Measurements from ENCODE around the gene ZYG11A. TPM values are rescaled to one million over a fixed set of nuclear protein-coding genes. Genes with fewer than 3 reads are reported as not detected.

Gene ZYG11A
- total RNA-seq, 3 donors from 2014 or later: 1.2 to 2.0 TPM; not detected in 1

DNA sequence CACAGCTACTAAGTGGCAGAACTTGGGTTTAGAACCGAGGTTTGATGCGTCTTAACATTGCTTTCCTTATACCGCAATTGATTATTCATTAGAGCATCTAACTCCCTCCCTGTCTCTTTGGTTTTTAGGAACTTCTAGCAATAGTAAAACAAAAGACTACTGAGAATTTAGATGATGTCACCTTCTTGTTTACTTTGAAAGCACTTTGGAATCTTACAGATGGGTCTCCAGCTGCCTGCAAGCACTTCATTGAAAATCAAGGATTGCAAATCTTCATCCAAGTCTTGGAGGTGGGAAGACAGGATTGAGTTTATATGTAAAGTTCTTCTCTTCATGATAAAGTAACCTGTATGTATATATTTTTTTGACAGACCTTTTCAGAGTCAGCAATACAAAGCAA is 35.0 kb downstream of the ZYG11A start:
- no peak for DNase-seq (ENCODE audit: low spot score in 2 of 2)
- no peak overlapping the region for H3K4me3 ChIP-seq
- no peaks in the 10 kb centered on the region for H3K36me3 ChIP-seq
- H3K4me1 ChIP-seq: no peaks in the 10 kb centered on the region
- H3K27ac ChIP-seq: no peak overlapping the region
- H3K9me3 ChIP-seq: no peaks in the 10 kb centered on the region
- TF ChIP-seq POLR2AphosphoS5 (IDR thresholded peaks at IDR 0.05) (no peak), POLR2A (IDR thresholded peaks at IDR 0.05) (no peak)
- TF ChIP-seq, protein P1, sequence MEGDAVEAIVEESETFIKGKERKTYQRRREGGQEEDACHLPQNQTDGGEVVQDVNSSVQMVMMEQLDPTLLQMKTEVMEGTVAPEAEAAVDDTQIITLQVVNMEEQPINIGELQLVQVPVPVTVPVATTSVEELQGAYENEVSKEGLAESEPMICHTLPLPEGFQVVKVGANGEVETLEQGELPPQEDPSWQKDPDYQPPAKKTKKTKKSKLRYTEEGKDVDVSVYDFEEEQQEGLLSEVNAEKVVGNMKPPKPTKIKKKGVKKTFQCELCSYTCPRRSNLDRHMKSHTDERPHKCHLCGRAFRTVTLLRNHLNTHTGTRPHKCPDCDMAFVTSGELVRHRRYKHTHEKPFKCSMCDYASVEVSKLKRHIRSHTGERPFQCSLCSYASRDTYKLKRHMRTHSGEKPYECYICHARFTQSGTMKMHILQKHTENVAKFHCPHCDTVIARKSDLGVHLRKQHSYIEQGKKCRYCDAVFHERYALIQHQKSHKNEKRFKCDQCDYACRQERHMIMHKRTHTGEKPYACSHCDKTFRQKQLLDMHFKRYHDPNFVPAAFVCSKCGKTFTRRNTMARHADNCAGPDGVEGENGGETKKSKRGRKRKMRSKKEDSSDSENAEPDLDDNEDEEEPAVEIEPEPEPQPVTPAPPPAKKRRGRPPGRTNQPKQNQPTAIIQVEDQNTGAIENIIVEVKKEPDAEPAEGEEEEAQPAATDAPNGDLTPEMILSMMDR (IDR thresholded peaks at IDR 0.05): no peak
- no peaks in the 10 kb centered on the region for H3K27me3 ChIP-seq
- intact Hi-C loops (cut with DNase I; ENCODE audit: low total_unique reads): loop anchor here (5.0 kb wide), 1 partner anchor 535 kb away; no protein-coding TSS in a partner anchor

DNA sequence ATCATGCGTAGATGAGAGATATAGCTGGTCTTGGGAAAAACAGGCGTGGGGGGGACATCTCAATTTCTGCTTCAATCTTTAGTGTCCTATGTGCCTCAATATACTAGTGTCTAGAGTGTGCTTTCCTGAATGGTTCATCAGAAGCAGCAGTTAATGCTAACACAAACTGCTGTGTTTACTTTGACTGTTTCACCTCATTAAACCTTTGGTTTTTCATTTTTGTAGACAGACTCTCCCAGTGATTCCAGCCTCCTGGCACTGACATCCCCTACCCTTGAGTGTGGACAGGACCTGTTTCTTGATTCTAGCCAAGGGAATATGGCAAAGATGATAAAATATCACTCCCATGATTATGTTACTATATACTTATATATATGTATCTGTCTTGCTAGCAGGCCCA is 37.6 kb downstream of the ZYG11A start:
- Histone ChIP-seq H3K27ac (no peak overlapping the region), H3K4me3 (no peak overlapping the region), H3K27me3 (no peaks in the 10 kb centered on the region), H3K9me3 (no peaks in the 10 kb centered on the region), H3K4me1 (no peaks in the 10 kb centered on the region), H3K36me3 (no peaks in the 10 kb centered on the region)
- TF ChIP-seq, protein P1 (IDR thresholded peaks at IDR 0.05): no peak
- TF ChIP-seq POLR2A (IDR thresholded peaks at IDR 0.05) (no peak), POLR2AphosphoS5 (IDR thresholded peaks at IDR 0.05) (no peak)
- no peak for DNase-seq (ENCODE audit: low spot score in 2 of 2)
- intact Hi-C loops (cut with DNase I; ENCODE audit: low total_unique reads): no loop called here

DNA sequence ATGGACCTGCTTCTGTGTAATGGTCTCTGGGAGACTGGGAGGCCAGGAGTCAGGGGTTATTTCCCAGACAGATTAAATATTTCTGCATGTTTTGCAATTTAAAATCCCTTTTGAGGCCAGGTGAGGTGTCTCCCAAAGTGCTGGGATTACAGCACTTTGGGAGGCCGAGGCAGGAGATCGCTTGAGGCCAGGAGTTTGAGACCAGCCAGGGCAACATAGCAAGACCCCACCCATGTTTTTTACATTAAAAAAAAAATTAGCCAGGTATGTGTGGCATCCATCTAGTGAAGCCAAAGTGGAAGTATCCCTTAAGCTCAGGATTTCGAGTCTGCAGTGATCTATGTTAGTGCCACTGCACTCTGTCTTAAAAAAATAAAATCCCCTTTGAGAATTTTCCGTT is 44.9 kb downstream of the ZYG11A start:
- intact Hi-C loops (cut with DNase I; ENCODE audit: low total_unique reads): no loop called here
- Histone ChIP-seq H3K36me3 (no peaks in the 10 kb centered on the region), H3K27me3 (no peaks in the 10 kb centered on the region), H3K9me3 (no peaks in the 10 kb centered on the region), H3K27ac (no peak overlapping the region), H3K4me3 (no peak overlapping the region), H3K4me1 (no peaks in the 10 kb centered on the region)
- DNase-seq (ENCODE audit: low spot score in 2 of 2): no peak
- TF ChIP-seq POLR2A (IDR thresholded peaks at IDR 0.05) (no peak), POLR2AphosphoS5 (IDR thresholded peaks at IDR 0.05) (no peak)
- TF ChIP-seq, protein P1 (IDR thresholded peaks at IDR 0.05): no peak

- Histone ChIP-seq H3K4me1 (no peaks in the 10 kb centered on the region), H3K27ac (no peak overlapping the region), H3K4me3 (no peak overlapping the region), H3K36me3 (no peaks in the 10 kb centered on the region), H3K27me3 (no peaks in the 10 kb centered on the region), H3K9me3 (no peaks in the 10 kb centered on the region)
- intact Hi-C loops (cut with DNase I; ENCODE audit: low total_unique reads): no loop called here
- no peak for DNase-seq (ENCODE audit: low spot score in 2 of 2)
- TF ChIP-seq, protein P1 (IDR thresholded peaks at IDR 0.05): no peak
- no peak for TF ChIP-seq POLR2AphosphoS5 (IDR thresholded peaks at IDR 0.05)
- TF ChIP-seq POLR2A (IDR thresholded peaks at IDR 0.05): no peak
Observed at GRCh38 chr1:52892424-52893215, 50.1 kb downstream of the ZYG11A start.

DNA sequence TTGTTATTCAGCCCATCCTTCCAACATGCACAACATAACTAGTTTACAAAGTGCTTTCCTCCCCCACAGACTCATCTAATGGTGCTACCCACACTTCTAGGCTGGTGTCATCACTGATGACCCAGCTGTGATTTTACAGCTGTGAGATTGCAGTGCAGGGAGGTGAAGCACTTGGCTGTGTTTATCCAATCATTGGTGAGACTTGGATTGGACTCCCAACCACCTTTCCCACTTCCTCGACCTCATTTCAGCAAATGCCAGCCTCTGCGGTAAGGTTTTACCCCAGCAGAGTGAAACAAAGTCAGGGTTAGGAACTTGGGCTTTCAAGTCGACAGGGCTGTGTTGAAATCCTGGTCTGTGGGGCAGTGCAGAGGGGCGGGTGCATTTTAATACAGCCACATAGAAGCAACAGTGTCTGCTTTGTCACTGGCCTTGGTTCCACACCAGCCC is 56.9 kb downstream of the ZYG11A start:
- H3K4me1 ChIP-seq: no peaks in the 10 kb centered on the region
- DNase-seq (ENCODE audit: low spot score in 2 of 2): no peak
- TF ChIP-seq POLR2AphosphoS5 (IDR thresholded peaks at IDR 0.05) (no peak), POLR2A (IDR thresholded peaks at IDR 0.05) (no peak)
- TF ChIP-seq, protein P1 (IDR thresholded peaks at IDR 0.05): no peak

More for the DNA sequence above, 56.9 kb downstream of the ZYG11A start:
- no peak overlapping the region for H3K27ac ChIP-seq
- no peaks in the 10 kb centered on the region for H3K36me3 ChIP-seq
- H3K9me3 ChIP-seq: no peaks in the 10 kb centered on the region
- H3K27me3 ChIP-seq: no peaks in the 10 kb centered on the region
- intact Hi-C loops (cut with DNase I; ENCODE audit: low total_unique reads): no loop called here
- H3K4me3 ChIP-seq: no peak overlapping the region
